Type B pancreatic cell (in vitro differentiated cells): ENCODE measurements around the gene HSFX4. TPM values are rescaled to one million over a fixed set of nuclear protein-coding genes. Genes with fewer than 3 reads are reported as not detected.

Experiments
- DNase-seq: peaks from one replicate; pipeline ENCODE4 v3.0.0; 2021; ENCODE audit warnings: mixed read lengths; ENCODE audit not compliant: unreplicated experiment; ENCODE audit errors: extremely low spot score
- H3K27ac Mint-ChIP-seq: 2 replicates; pipeline ENCODE4 v1.8.0; 2021; ENCODE audit warnings: mild to moderate bottlenecking, mixed read lengths
- H3K27me3 Mint-ChIP-seq: 2 replicates; pipeline ENCODE4 v1.8.0; 2021; ENCODE audit warnings: mixed read lengths
- H3K36me3 Mint-ChIP-seq: 2 replicates; pipeline ENCODE4 v1.8.0; 2021; ENCODE audit warnings: mixed read lengths
- H3K4me1 Mint-ChIP-seq: one replicate; pipeline ENCODE4 v1.8.0; 2021; ENCODE audit warnings: mixed read lengths; ENCODE audit not compliant: unreplicated experiment
- H3K4me3 Mint-ChIP-seq: 2 replicates; pipeline ENCODE4 v1.8.0; 2021; ENCODE audit warnings: mild to moderate bottlenecking, mixed read lengths
- H3K9me3 Mint-ChIP-seq: 2 replicates; pipeline ENCODE4 v1.8.0; 2021; ENCODE audit warnings: mixed read lengths
- total RNA-seq: library from RNA; stranded (reverse); gene quantifications from 2 replicates; pipeline ENCODE4 v1.2.1, GENCODE V29; 2021; ENCODE audit warnings: low replicate concordance
- TF ChIP-seq, protein P1 (sequence below): fragments of 200-600 bp; sonication (generic); conservative IDR thresholded peaks from 2 replicates; pipeline ENCODE4 v1.5.0; 2021; ENCODE audit warnings: antibody characterized with exemption, mild to moderate bottlenecking

The HSFX4 gene
- total RNA-seq, 1 donor from 2014 or later: not detected

GRCh38 chrX:149979126-149979644, 49.8 kb downstream of the HSFX4 start:
- no peak for DNase-seq
- Mint-ChIP-seq H3K27me3 (no peaks in the 10 kb centered on the region), H3K27ac (no peak overlapping the region), H3K4me3 (no peak overlapping the region), H3K9me3 (no peaks in the 10 kb centered on the region), H3K4me1 (no peaks in the 10 kb centered on the region), H3K36me3 (no peaks in the 10 kb centered on the region)
- TF ChIP-seq, protein P1, sequence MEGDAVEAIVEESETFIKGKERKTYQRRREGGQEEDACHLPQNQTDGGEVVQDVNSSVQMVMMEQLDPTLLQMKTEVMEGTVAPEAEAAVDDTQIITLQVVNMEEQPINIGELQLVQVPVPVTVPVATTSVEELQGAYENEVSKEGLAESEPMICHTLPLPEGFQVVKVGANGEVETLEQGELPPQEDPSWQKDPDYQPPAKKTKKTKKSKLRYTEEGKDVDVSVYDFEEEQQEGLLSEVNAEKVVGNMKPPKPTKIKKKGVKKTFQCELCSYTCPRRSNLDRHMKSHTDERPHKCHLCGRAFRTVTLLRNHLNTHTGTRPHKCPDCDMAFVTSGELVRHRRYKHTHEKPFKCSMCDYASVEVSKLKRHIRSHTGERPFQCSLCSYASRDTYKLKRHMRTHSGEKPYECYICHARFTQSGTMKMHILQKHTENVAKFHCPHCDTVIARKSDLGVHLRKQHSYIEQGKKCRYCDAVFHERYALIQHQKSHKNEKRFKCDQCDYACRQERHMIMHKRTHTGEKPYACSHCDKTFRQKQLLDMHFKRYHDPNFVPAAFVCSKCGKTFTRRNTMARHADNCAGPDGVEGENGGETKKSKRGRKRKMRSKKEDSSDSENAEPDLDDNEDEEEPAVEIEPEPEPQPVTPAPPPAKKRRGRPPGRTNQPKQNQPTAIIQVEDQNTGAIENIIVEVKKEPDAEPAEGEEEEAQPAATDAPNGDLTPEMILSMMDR: no peak

Other genes with a start within 250 kb of the HSFX4 start
- gene MAGEA11, start 217.5 kb upstream of the HSFX4 start, total RNA-seq: 0.17 and 0.19 TPM in 2 replicates
- gene HSFX1, start 155.5 kb upstream of the HSFX4 start, total RNA-seq: 1.00 and 2.4 TPM in 2 replicates
- gene MAGEA9, start 147.6 kb upstream of the HSFX4 start, total RNA-seq: not detected in 2 replicates
- gene MAGEA8, start 48.4 kb upstream of the HSFX4 start, total RNA-seq: 0.21 TPM in 1 of 2 replicates, not detected in the other
- 32.7 and 39.0 TPM in 2 replicates for gene EOLA2, start 8.9 kb downstream of the HSFX4 start, total RNA-seq